WERI-Rb-1 (cell line): ENCODE data around the gene SP3.

Experiments
- DNase-seq: peaks from one replicate; pipeline ENCODE4 v3.0.0-alpha.2; 2020
- H3K27ac ChIP-seq: fragments of 250-450 bp; sonication (Bioruptor Pico); 2 replicates; pipeline ENCODE4 v1.5.1; 2020; ENCODE audit warnings: mild to moderate bottlenecking, moderate library complexity
- H3K27me3 ChIP-seq: fragments of 250-450 bp; sonication (Bioruptor Pico); 2 replicates; pipeline ENCODE4 v1.5.1; 2021; ENCODE audit warnings: mild to moderate bottlenecking, low read depth, moderate library complexity; ENCODE audit not compliant: insufficient read depth, severe bottlenecking
- H3K36me3 ChIP-seq: fragments of 250-450 bp; sonication (Bioruptor Pico); 2 replicates; pipeline ENCODE4 v1.5.1; 2020; ENCODE audit warnings: mild to moderate bottlenecking, moderate library complexity
- H3K4me3 ChIP-seq: 2 replicates; pipeline ENCODE4 v1.5.1; 2011; ENCODE audit warnings: low read depth, mild to moderate bottlenecking, control low read depth, low read length
- H3K9me3 ChIP-seq: fragments of 250-450 bp; sonication (Bioruptor Pico); 2 replicates; pipeline ENCODE4 v1.5.1; 2021; ENCODE audit warnings: mild to moderate bottlenecking, moderate library complexity; ENCODE audit not compliant: severe bottlenecking
- CTCF ChIP-seq: IDR thresholded peaks from 2 replicates; pipeline ENCODE4 v1.5.1; 2011; ENCODE audit warnings: low read depth, mild to moderate bottlenecking, control low read depth, inconsistent platforms, low read length

The SP3 gene

DNA sequence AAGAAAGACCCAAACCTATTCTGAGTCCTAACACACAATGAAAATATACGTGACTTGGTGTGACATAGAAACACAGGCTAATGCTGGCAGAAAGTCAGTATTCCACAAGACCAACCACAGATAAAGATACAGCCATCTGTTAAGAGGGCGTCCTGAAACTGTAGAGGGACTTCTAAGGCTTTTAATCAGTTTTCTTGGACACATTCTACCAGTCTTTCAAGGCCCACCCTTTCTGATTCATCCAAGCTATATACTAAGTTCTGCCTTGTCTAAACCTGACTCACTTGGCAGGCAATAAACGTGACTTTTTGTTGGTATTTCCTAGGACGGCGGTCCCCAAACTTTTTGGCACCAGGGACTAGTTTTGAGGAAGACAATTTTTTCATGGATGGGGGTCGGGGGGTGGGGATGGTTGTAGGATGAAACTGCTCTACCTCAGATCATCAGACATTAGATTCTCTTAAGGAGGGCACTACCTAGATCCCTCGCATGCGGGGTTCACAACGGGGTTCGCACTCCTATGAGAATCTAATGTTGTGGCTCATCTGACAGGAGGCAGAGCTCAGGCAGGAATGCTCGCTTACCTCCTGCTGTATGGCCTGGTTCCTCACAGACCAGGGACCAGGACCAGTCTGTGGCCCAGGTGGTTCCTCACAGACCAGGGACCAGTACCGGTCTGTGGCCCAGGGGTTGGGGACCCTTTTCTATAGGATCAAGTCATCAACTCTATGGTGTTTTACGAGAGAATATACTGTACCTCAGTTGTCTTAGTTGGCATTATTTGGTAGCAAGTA lies 61.4 kb downstream of the SP3 start:
- no peaks in the 10 kb centered on the region for H3K9me3 ChIP-seq
- H3K36me3 ChIP-seq = peaks cover 33% of the 10 kb centered on the region
- H3K27me3 ChIP-seq = no peaks in the 10 kb centered on the region
- TF ChIP-seq CTCF = no peak
- no peak overlapping the region for H3K4me3 ChIP-seq
- H3K27ac ChIP-seq = no peak overlapping the region
- DNase-seq = no peak

DNA sequence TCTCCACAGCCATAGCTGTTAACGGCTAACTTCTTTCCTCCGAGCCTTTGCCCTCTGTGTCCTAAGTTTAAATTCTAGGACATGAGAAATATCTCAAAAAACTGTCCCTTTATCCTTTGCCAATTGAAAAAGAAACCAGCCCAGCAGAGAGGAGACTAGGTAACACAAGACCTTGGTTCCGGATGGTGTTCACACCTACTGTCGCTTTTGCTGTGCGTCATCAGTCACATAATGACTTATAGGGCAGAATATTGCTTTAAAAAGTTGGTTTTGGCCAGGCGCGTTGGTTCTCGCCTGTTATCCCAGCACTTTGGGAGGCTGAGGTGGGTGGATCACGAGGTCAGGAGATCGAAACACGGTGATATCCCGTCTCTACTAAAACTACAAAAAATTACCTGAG lies 66.2 kb downstream of the SP3 start:
- Histone ChIP-seq H3K9me3 (no peaks in the 10 kb centered on the region), H3K36me3 (no peaks in the 10 kb centered on the region), H3K4me3 (no peak overlapping the region), H3K27me3 (no peaks in the 10 kb centered on the region), H3K27ac (no peak overlapping the region)
- DNase-seq = no peak
- no peak for TF ChIP-seq CTCF

- H3K4me3 ChIP-seq = no peak overlapping the region
- H3K36me3 ChIP-seq = no peaks in the 10 kb centered on the region
- no peak for TF ChIP-seq CTCF
- H3K27me3 ChIP-seq = no peaks in the 10 kb centered on the region
- DNase-seq = no peak
- no peak overlapping the region for H3K27ac ChIP-seq
- H3K9me3 ChIP-seq = no peaks in the 10 kb centered on the region
Observed at GRCh38 chr2:173898178-173898668, 67.0 kb downstream of the SP3 start.

GRCh38 chr2:173896755-173897154 lies 68.4 kb downstream of the SP3 start:
- no peaks in the 10 kb centered on the region for H3K9me3 ChIP-seq
- H3K36me3 ChIP-seq = no peaks in the 10 kb centered on the region
- no peak for DNase-seq
- no peak overlapping the region for H3K27ac ChIP-seq
- no peak for TF ChIP-seq CTCF
- no peak overlapping the region for H3K4me3 ChIP-seq
- no peaks in the 10 kb centered on the region for H3K27me3 ChIP-seq

DNA sequence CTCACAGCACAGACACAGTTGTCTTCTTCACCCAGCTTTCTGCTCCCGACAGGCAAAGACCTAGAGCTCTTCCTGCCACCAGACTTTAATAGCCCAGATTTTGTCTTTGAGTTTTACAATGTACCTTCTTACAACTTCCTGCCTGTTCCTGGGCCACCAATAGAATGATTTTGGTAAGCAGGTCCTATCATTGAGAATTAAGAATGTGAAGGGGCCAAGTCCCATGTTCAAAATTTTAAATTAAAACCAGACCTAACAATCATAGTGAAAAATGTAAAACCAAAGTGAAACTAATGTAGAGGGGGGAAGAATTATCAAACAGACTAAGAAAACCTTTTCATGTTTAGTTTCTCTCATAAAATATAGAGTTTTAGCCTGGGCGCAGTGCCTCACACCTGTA lies 72.8 kb downstream of the SP3 start:
- DNase-seq = no peak
- TF ChIP-seq CTCF = no peak
- H3K9me3 ChIP-seq = peaks cover 16% of the 10 kb centered on the region
- H3K36me3 ChIP-seq = no peaks in the 10 kb centered on the region
- no peaks in the 10 kb centered on the region for H3K27me3 ChIP-seq
- no peak overlapping the region for H3K27ac ChIP-seq
- no peak overlapping the region for H3K4me3 ChIP-seq
